Endothelial cell of umbilical vein (primary cell): Measurements from ENCODE around the gene TMEM181.

Experiments used
- CTCF ChIP-seq, 2 donors: IDR thresholded peaks; 1 replicate in 1 of 2; 2 replicates in 1 of 2; pipeline ENCODE4 v1.5.1; 2011; ENCODE audit warnings: low read length in 2 of 2, mild to moderate bottlenecking in 2 of 2, moderate library complexity in 2 of 2, control low read depth in 1 of 2, inconsistent platforms in 1 of 2, low read depth in 1 of 2; ENCODE audit not compliant: insufficient read depth in 1 of 2; ENCODE audit errors: extremely low read depth in 1 of 2
- EZH2 ChIP-seq: IDR thresholded peaks from 2 replicates; pipeline ENCODE4 v1.6.1; 2012; ENCODE audit warnings: borderline replicate concordance, low read depth, mild to moderate bottlenecking, moderate library complexity, low read length, inconsistent platforms; ENCODE audit not compliant: severe bottlenecking
- FOS ChIP-seq: IDR thresholded peaks from 2 replicates; pipeline ENCODE4 v1.6.1; 2011; ENCODE audit warnings: mild to moderate bottlenecking, low read length, moderate library complexity, borderline replicate concordance; ENCODE audit not compliant: insufficient read depth
- GATA2 ChIP-seq: IDR thresholded peaks from 2 replicates; pipeline ENCODE4 v1.7.0; 2011; ENCODE audit warnings: low read depth, mild to moderate bottlenecking, moderate library complexity, mixed read lengths, low read length; ENCODE audit not compliant: insufficient read length, insufficient read depth
- JUN ChIP-seq: IDR thresholded peaks from 2 replicates; pipeline ENCODE4 v1.6.1; 2011; ENCODE audit warnings: borderline replicate concordance, low read depth; ENCODE audit not compliant: insufficient read length, insufficient read depth
- MAX ChIP-seq: IDR thresholded peaks from 2 replicates; pipeline ENCODE4 v1.6.1; 2011; ENCODE audit not compliant: insufficient read depth, insufficient read length
- MYC ChIP-seq: IDR thresholded peaks from one replicate; pipeline ENCODE4 v1.6.1; 2011; ENCODE audit warnings: mild to moderate bottlenecking, low read depth, low read length
- POLR2A ChIP-seq: IDR thresholded peaks from 2 replicates; pipeline ENCODE4 v1.6.1; 2012; ENCODE audit warnings: low read depth, mild to moderate bottlenecking, control low read depth, low read length
- POLR2AphosphoS5 ChIP-seq: IDR thresholded peaks from 2 replicates; pipeline ENCODE4 v1.6.1; 2012; ENCODE audit warnings: low read depth, mild to moderate bottlenecking, control low read depth, low read length, moderate library complexity; ENCODE audit not compliant: insufficient read depth

DNA sequence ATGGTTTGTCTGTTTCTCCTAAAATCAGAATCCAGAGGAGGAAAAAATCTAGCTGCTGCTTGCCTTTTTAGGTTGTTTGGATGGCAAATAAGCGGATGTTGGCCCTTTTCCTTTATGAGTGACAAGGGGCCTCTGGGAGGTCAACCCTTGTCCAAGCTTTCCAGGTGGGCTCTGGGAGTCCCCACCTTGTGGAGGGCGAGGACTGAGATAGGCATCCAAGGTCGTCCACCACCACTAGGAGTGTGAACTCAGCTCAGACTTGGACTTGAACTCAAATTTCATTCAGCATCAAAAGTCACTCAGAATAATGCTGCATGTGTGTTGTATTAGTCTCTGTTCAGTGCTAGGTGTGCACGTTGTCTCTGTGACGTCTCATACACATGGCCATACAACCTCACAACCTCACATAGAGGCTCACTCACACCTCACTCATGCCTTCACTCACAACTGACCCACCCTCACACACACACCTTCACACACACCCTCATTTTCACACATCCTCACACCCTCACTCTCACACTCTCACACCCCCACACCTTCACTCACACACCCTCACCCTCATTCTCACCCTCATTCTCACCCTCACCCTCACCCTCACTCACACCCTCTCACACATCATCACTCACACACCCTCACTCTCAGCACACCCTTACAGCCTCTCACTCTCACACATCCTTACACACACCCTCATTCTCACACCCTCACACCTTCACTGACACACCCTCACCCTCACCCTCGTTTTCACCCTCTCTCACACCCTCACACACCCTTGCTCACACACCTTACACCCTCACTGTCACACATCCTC lies 66.7 kb downstream of the TMEM181 start:
- no peak for TF ChIP-seq CTCF (IDR thresholded peaks at IDR 0.05; ENCODE audit: extremely low read depth in 1 of 2, insufficient read depth in 1 of 2, low read depth in 1 of 2, low read length in 2 of 2)
- TF ChIP-seq POLR2A: no peak
- no peak for TF ChIP-seq MYC
- TF ChIP-seq POLR2AphosphoS5: no peak
- TF ChIP-seq JUN: no peak
- TF ChIP-seq GATA2: no peak
- no peak for TF ChIP-seq MAX
- TF ChIP-seq EZH2: no peak
- no peak for TF ChIP-seq FOS
